ENCODE measurements around the gene KPNA1. TPM values are rescaled to one million over a fixed set of nuclear protein-coding genes. Genes with fewer than 3 reads are reported as not detected.

KPNA1 gene
- total and polyA plus RNA-seq, 2 experiments from 2014 or later: 33.3 to 42.2 TPM

- Histone ChIP-seq H3K27ac (no peak overlapping the region), H3K4me1 (ENCODE audit: low read depth) (peaks cover 3% of the 10 kb centered on the region), H3K9me3 (ENCODE audit: low read depth) (no peaks in the 10 kb centered on the region), H3K36me3 (peaks cover 4% of the 10 kb centered on the region), H3K27me3 (no peaks in the 10 kb centered on the region), H3K4me3 (no peak overlapping the region)
- DNase-seq (ENCODE audit: low read depth in 1 of 2, low spot score in 1 of 2): peak in 1 of 2 donors; percentile 83
- TF ChIP-seq CTCF (IDR thresholded peaks at IDR 0.05; ENCODE audit: low read depth, low read length): no peak
These were observed 17.3 kb downstream of the KPNA1 start for GRCh38 chr3:122497425-122497824.

GRCh38 chr3:122496508-122496907, 18.2 kb downstream of the KPNA1 start:
- TF ChIP-seq CTCF (IDR thresholded peaks at IDR 0.05; ENCODE audit: low read depth, low read length): no peak
- Histone ChIP-seq H3K27me3 (no peaks in the 10 kb centered on the region), H3K4me1 (ENCODE audit: low read depth) (no peaks in the 10 kb centered on the region), H3K27ac (peak overlapping the region; percentile 10), H3K4me3 (no peak overlapping the region), H3K9me3 (ENCODE audit: low read depth) (no peaks in the 10 kb centered on the region), H3K36me3 (peaks cover 4% of the 10 kb centered on the region)
- DNase-seq (ENCODE audit: low read depth in 1 of 2, low spot score in 1 of 2): no peak

- no peak overlapping the region for H3K27ac ChIP-seq
- H3K4me3 ChIP-seq: no peak overlapping the region
- no peaks in the 10 kb centered on the region for H3K4me1 ChIP-seq (ENCODE audit: low read depth)
- peak in 1 of 2 donors; percentile 87 for DNase-seq (ENCODE audit: low read depth in 1 of 2, low spot score in 1 of 2)
- peaks cover 4% of the 10 kb centered on the region for H3K36me3 ChIP-seq
- TF ChIP-seq CTCF (IDR thresholded peaks at IDR 0.05; ENCODE audit: low read depth, low read length): no peak
- no peaks in the 10 kb centered on the region for H3K9me3 ChIP-seq (ENCODE audit: low read depth)
- no peaks in the 10 kb centered on the region for H3K27me3 ChIP-seq
These were observed 21.4 kb downstream of the KPNA1 start for GRCh38 chr3:122493296-122493695.

GRCh38 chr3:122488262-122488973, 26.3 kb downstream of the KPNA1 start:
- Histone ChIP-seq H3K4me1 (ENCODE audit: low read depth) (no peaks in the 10 kb centered on the region), H3K9me3 (ENCODE audit: low read depth) (no peaks in the 10 kb centered on the region), H3K4me3 (no peak overlapping the region), H3K27ac (no peak overlapping the region), H3K27me3 (no peaks in the 10 kb centered on the region), H3K36me3 (no peaks in the 10 kb centered on the region)
- TF ChIP-seq CTCF (IDR thresholded peaks at IDR 0.05; ENCODE audit: low read depth, low read length): no peak
- DNase-seq (ENCODE audit: low read depth in 1 of 2, low spot score in 1 of 2): no peak

- no peak for TF ChIP-seq CTCF (IDR thresholded peaks at IDR 0.05; ENCODE audit: low read depth, low read length)
- no peaks in the 10 kb centered on the region for H3K4me1 ChIP-seq (ENCODE audit: low read depth)
- H3K27ac ChIP-seq: no peak overlapping the region
- no peaks in the 10 kb centered on the region for H3K9me3 ChIP-seq (ENCODE audit: low read depth)
- H3K36me3 ChIP-seq: no peaks in the 10 kb centered on the region
- DNase-seq (ENCODE audit: low read depth in 1 of 2, low spot score in 1 of 2): peak in 1 of 2 donors; percentile 65
- H3K27me3 ChIP-seq: no peaks in the 10 kb centered on the region
- H3K4me3 ChIP-seq: no peak overlapping the region
These were observed 29.8 kb downstream of the KPNA1 start for GRCh38 chr3:122484985-122485384.

Data from cardiac muscle cell (in vitro differentiated cells and primary cell).